HG03378 (cell line): Measurements from ENCODE around the gene IKZF1.

Experiments used
- ATAC-seq: cut with Tn5 transposase; IDR thresholded peaks from one replicate; pipeline ENCODE4 v1.9.1; 2021; ENCODE audit warnings: mild to moderate bottlenecking, moderate library complexity; ENCODE audit not compliant: unreplicated experiment

The IKZF1 gene

DNA sequence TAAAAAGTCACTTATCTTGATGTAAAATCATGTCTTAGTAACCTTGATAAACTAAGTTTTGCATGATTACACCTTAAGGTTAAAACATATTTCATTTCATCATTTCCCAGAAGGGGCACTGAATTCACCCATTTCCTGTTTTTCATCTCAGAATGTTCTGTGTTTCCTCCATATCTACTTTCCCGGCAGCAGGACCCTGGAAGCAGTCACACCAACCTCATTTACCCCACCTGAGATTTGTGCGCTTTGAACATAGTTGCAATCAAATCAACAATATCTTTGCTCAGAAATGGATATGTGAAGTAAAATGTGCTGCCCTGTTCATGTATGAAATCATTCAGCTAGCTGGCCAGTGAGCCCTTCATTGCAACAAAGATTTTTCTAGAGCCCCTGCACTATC, 46.8 kb downstream of the IKZF1 start:
- ATAC-seq, result no peak

DNA sequence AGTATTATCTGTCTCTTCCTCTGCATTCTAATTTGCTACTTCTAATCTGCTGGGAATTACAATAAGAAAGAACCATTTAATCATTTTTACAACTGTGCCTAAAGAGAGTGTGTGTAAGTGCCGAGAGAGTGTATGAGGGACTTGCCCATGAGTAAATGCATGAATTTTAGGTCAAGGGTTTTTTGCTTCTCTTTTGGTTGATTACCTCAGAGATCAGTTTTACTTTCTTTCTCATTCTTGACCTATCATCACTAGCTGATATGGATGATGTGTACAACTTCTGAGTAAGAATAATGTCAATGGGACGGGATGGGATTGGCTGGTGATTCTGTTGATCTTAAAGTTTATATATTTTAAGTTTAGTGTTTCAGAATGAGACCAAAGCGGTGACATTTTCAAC, 47.8 kb downstream of the IKZF1 start:
- peak; percentile 91 for ATAC-seq

DNA sequence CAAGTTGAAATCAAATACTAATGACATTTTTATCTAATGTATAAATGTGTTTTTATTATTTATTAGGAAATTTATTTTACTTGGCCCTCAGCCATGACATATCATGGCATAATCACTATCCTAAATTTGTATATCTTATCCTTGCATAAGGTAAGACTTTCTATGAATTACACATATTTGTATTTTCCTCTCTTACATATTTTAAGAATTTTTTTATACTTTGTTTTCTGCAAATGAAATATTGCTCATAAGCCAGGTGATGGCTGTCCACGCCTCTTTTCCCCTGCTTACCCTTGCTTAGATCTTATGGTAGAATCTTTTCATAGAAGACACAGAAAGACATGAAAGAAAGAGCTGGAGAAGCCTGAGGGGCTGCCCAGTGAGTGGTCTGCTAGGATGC, 48.2 kb downstream of the IKZF1 start:
- no peak for ATAC-seq

DNA sequence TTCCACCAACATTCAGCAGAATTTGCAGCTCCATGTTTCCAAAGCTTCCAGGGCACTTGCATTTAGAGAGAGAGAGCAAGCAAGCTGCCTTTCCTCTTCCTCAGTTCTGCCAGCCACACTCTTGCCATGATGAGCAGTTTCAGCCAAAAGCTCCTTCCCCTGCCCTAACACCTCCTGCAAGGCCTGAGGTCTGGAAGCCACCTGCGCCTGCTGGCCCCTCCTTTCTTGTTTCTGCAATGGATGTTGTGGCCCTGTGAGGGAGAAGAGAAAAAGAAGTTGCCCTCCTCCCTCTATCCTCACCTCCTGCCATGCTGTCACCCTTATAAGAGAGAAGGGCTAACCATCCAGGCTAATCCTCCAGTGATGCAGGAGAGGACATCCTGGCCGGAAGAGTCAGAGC, 48.7 kb downstream of the IKZF1 start:
- ATAC-seq, result no peak

DNA sequence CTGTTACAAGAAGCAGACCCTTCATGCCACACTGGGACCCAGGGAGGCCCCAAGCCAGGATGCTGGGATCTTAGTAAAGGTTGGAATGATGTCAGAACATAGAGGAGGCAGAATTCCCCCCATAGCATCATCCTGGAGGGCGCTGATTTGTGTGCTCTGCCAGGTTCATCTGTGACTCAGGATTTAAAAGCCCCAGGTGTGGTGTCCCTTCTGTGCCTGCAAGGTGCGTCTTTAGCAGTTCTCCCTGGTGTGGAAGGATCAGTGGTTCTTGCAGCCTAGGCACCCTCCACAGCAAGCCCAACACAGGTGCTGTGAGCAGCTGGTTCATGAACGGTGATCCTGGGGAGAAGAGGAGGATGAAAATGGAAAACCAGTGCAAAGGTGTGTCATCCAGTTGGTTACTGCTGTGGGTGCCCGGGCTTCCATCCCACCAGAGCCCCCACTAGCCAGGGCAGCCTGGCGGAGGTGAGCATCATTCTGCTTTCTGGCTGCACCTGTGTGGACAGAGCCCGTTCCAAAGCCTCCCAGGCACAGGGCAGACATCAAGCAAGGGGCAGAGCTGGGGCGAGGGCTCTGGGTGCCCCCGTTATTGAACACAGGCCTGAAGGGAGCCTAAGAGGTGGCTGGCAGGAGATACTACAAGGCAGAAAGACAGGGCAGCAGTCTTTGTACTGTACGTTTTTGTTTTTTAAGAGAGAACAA, 49.5 kb downstream of the IKZF1 start:
- no peak for ATAC-seq

DNA sequence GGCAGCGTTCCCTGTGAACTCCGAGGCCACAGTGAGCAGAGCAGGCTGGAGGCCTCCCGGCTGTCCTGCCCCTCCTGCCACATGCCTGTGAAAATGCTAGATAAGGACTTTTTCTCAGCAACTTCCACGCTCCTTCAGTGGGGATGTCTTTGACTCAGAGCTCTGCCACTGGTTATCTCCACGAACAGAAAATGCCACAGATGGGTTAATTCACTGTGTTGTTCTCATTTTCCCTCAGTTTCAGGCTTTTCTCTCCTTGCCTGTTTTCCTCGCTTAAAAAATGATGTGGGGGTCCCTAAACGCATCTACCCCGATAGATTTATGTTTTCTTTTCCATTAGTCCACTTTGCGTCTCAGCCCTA, 51.3 kb downstream of the IKZF1 start:
- no peak for ATAC-seq

DNA sequence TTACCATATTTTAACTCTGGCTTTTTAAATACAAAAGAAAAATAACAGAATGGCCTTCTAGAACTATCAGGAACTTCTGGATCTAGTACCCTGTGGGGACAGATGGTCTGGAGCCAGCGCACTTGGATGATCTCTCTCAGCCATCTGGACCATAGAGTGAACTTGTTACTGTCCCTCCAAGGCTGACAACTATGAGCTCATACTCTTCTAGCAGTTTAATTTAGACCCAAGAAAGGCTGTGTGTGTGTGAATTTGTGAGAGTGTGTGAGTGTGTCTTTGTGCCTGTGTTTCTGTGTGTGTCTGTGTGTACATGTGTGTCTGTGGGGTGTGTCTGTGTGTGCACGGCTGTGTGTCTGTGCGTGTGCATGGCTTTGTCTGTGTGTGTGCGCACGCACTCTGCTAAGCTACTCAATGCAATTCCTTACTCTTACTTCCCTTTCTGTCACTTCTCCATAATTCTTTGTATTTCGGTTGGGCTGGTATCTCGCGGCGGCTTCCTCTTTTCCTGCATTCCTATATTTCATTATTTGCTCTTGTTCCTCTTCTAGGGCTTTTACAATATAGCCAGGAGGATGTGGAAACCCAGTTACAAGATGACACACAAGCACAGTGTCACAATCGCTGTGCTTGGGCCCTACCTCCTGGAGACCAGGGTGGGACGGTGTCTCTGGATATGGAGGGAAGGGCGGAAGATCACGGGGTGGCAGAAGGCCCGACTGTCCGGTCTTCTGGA, 51.9 kb downstream of the IKZF1 start:
- ATAC-seq, result no peak

DNA sequence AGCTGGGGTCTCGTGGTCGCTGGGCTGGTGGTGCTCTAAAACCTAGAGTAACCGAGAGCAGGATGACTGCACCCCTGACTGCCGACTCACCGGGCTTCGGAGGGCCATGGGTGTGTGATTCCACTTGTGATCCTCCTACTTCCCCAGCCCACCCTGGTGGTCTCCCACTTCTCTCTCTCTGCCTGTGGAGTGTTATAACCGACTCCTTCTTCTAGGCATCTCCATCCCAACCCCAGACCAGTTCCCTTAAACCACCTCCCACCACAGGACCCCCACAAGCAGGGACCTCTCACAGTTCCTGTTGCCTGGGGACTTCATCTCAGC, 52.4 kb downstream of the IKZF1 start:
- no peak for ATAC-seq

DNA sequence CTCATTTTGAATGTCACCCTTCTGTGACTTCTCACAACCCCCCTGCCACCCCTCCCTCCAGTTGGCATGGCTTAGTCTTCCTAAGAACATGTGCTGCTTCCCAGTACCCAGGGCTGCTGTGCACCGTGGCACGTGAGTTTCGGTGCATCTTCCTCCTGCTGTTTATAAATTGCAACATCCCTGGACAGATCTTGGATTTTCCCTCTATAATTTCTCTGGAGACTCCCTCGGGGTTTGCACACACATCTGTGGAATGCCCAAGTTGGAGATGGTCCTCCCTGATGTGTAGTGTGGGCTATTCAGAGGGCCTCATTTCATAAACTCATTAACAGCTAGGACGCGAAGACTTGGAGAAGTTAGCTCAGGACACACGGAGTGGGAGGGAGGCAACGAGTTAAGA, 52.9 kb downstream of the IKZF1 start:
- no peak for ATAC-seq

DNA sequence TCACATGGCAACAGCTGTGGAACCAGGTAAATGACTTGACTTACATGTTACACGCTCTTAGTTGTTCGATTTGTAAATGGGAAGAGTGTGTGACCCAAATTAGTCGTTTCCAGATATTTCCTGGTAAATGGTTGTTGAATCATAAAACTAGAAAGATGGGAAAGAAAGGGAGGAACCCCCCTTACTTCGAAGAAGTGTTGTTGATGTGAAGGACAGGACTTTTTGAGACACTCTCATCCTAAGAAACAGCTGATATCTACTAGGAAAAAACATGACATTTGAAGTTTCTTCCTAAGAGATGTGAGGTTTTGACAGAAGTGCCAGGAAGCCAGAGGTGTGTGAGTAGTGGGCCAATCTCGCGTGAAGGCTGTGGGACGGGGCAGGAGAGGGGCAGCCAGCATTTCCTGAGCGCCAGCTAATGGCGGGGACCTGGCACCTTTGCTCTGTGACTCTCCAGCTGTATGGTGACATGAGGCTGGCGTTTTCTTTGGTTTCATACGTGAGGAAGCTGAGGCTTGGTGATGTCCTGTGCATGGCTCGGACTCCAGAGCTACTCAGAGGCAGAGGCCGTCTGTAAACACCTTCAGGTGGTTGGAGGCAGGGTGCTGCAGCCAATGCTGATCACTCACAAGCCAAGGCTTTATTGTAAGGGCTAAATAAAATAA, 53.7 kb downstream of the IKZF1 start:
- ATAC-seq, result no peak

DNA sequence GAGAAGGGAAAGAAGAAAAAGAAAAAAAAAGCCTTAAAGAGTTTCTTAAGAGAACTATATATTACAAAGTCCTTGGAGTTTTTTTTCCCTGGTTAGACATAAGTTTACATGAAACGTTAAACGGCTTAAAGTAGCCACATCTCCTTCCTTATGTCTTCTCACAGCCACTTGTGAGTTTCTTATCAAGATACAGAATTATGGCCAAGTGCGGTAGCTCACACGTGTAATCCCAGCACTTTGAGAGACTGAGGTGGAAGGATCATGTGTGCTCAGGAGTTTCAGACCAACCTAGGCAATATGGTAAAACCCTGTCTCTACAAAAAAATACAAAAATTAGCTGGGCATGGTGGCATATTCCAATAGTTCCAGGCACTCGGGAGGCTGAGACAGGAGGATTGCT, 54.3 kb downstream of the IKZF1 start:
- no peak for ATAC-seq

DNA sequence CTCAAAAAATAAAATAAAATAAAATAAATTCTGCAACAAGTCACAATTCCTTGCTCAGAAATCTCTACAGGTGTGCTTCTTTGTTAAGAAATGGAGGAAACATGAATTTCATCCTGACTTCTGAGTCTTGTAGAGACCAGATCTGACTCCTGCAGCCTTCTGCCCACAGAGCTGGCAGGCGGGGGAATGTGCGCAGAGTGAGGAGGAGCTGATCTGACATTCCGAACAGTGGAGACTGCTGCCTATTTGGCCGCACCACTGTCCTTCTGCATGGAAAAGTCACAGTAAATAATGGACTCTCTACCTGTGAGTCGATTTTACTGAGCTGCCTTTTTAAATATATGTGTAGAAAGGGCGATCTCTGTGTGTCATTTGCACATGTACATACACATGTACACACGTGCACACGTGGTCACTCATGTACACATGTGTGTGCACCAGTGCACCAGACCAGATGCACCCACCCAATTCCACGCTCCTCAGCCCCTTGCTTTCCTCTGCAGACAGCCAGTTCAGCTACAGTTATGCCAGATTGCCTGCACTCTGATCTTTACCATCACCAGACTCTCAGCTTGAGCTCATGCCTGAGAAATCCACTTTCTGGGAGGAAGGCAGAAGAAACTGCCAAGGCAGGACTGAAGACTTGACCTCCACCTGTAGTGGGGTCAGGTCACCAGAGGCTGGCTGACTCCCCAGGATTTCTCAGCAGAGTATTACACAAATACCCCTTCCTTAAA, 54.9 kb downstream of the IKZF1 start:
- no peak for ATAC-seq

DNA sequence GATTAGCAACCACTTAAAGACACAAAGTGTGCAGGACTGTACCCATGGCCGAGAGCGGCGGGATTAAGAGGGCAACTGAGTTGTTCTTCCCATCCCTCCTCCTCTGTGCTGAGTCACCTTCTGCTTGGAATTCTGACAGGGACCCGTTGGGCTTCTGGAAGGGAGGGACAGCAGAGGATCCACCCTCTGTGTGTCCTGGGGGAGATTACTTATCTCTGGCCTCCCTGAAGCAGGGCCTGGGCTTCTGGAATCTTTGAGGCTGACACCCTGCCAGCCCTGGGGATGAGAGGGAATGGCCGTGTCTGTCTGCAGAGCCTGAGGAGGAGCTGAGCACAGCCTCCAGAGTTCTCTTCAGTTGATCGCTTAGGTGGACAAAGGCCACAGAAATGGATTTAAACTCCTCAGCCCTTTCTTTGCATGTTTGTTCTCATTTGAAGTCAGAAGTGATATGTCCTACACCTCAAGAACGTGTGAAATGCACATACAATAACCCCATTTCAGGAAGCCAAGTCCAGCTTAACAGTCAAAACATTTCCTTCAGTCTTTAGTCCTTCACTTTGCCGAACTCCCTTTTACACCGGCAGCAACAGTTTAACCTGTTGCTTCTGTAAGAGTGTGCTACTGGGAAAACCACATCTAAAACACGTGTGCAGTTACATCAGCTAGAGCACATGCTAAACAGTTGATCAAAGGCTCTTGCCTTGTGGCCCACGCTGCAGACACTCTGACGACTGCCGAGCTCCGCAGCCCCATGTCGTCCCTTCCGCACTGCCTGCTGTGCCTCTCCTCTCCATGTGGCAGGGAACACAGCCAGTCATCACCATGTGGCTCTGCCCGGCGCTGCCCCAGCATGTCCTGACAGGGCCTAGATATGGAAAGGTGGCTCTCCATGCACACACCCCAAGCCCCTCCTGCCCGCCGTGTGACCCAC, 55.7 kb downstream of the IKZF1 start:
- ATAC-seq, result no peak

DNA sequence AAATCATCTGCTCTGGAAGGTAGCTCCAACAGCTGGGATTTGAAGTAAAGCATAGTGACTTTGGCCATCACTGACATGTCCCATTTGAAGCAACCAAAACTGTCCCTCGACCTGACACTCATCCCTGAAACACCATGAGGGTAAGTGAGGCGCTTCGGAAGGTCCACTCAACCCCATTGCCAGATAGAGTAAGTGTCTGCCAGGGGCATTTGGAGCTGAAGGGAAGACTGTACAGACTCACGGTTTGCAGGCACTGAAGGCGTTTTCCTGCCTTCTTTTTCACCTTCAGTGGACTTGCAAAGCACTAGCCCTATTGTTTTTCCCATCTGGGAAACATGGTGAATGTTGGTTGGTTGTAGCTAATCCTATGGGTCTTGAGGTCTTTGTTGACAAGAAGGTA, 57.6 kb downstream of the IKZF1 start:
- ATAC-seq, result no peak

DNA sequence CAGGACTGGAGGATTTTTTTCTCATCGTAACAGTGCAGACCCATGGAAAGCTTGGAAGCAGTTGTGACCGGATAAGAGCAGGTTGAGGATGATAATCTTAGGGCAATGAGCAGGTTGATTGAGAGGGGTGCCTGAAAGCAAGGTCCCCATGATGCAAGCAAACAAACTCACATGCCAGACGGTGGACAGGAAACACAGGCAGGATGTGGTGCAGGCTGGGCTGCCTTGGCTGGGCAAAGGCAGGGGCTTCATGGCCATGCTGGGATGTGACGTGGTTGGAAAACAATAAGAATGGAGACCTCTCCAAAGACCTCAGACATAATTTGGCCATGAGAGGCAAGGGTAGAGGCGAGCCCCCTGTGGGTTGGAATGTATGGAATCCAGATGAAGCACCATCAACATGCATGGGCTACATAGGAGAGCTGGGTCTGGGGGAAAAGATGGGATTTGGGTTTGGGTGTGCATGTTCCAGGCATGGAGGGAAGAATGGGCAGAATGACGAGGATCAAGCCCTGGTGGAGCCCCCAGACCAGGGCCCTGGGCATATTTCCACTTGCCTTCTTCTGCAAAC, 58.3 kb downstream of the IKZF1 start:
- no peak for ATAC-seq

DNA sequence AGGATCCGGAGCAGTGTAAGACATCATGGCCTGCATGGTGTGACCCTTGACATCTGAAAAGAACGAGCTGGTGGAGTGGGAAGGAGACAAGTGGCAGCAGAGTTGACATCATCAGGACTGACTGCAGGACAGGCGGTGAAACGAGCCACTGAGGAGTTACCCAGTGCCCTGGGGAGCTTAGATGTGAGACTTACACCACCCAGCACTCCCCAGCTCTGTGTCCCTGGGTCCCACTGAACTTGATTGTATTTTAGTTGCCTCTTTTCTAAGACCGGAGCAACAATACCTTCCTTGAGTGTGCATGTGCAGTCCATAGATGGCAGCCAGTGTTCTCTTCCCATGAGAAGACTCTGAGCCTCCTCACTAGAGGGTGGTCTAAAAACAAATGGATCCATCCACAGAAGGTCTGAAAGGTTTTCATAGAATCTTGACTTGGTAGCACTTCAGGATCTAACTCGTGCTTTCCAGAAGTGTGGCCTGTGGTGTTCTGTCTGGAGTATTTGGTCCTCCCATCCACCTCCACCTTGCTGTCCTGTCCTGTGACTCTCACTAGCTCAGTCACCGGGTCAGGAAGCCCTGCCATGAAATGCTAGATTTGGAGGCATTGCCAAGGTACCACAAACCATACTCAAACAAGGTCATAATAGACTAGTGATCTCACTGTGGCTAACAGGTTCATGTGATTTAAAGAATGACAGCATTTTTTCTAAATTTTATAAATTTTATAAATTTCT, 59.0 kb downstream of the IKZF1 start:
- no peak for ATAC-seq

DNA sequence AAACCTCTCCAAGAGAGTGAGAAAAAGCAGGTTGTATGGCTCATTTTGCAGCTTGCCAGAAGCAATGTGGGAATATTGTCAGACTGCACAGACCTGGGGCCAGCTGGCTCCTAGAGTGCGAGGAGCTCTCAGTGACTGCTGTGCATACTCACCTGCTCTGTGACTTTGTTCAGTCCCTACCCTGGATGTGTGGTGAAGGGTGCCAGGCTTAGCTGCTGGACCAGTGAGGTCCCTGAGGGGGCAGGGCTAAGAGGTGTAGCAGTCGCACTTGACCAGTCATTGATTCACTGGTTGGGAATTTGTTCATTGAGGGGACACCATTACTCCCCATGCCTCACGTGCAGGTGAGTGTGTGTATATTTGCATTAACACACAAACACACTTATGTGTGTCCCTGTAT, 60.1 kb downstream of the IKZF1 start:
- ATAC-seq, result no peak

DNA sequence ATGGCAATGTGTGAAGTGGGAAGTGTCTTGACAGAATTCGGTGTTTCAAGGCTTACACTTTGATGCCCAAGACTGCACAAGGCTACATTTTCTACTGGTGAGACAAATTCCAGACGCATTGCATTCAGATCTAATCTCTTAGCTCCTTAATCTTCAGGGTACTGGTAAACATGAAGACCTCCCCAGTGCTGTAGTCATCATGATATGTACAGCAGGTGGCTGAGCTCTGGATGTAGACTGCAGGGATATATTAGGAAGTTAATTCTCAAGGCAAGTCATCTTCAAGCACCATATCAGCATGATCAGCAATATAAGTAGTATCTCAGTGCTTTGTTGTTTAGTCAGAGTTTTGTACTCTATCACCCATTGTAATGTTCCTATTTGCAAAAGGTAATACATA, 61.8 kb downstream of the IKZF1 start:
- no peak for ATAC-seq

DNA sequence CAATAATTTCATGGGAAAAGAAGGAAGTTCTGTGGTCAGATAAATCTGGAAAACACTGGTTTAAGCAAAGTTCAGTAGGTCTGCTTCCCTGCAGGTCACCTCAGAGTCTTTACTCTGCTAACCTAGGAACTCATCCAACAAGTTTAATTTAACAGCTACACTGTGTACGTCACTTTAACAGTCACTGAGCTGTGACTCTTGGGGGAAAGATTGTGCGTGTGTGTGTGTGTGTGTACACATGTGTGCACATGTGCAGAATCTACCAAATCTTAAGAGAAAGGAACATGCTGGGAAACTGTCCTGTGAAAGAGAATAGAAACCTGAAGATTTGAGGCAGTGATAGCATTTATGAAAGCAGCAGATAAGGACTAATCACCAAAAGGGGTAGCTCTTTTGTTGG, 62.6 kb downstream of the IKZF1 start:
- ATAC-seq, result no peak

DNA sequence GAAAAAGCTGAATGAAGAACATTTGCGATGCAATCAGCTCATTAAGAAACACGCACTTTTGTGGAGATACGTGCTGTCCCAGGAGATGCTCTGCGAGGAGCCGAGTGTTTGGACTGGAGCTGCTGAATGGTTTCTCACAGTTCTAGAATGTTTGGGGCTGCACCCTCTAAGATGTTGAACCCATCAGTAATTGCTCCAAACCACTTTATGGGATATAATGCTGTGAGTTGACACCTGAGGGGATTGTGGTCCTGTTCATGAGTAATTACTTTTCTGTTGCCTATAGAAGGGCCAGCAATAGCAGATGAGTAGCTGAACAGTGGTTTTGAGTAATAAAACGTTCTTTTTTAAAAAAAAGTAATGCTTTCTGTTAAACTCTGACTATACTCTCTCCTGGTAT, 63.1 kb downstream of the IKZF1 start:
- no peak for ATAC-seq
